Measurements from ENCODE around the gene JARID2.
A peak's percentile ranks its signal among the peaks of the same experiment; 100 is the strongest.

Gene JARID2

GRCh38 chr6:15502446-15503345 lies 256.8 kb downstream of the JARID2 start:
- TF ChIP-seq JUND (IDR thresholded peaks at IDR 0.05; ENCODE audit: low read depth) = no peak
- DNase-seq (ENCODE audit: low read depth in 1 of 2, low spot score in 1 of 2) = no peak
- in situ Hi-C loops (cut with HindIII; ENCODE audit: low pct_unique_long_range_greater_than_20kb, low sequenced_read_pairs) = no loop called here

- no peak for DNase-seq (ENCODE audit: low read depth in 1 of 2, low spot score in 1 of 2)
- in situ Hi-C loops (cut with HindIII; ENCODE audit: low pct_unique_long_range_greater_than_20kb, low sequenced_read_pairs) = no loop called here
- TF ChIP-seq JUND (IDR thresholded peaks at IDR 0.05; ENCODE audit: low read depth) = no peak
These were observed 257.4 kb downstream of the JARID2 start for GRCh38 chr6:15503346-15503680.

GRCh38 chr6:15504040-15504495 lies 258.2 kb downstream of the JARID2 start:
- DNase-seq (ENCODE audit: low read depth in 1 of 2, low spot score in 1 of 2) = no peak
- no peak for TF ChIP-seq JUND (IDR thresholded peaks at IDR 0.05; ENCODE audit: low read depth)
- in situ Hi-C loops (cut with HindIII; ENCODE audit: low pct_unique_long_range_greater_than_20kb, low sequenced_read_pairs) = no loop called here

- no peak for TF ChIP-seq JUND (IDR thresholded peaks at IDR 0.05; ENCODE audit: low read depth)
- DNase-seq (ENCODE audit: low read depth in 1 of 2, low spot score in 1 of 2) = peak in 1 of 2 experiments; percentile 18
- in situ Hi-C loops (cut with HindIII; ENCODE audit: low pct_unique_long_range_greater_than_20kb, low sequenced_read_pairs) = no loop called here
These were observed 258.9 kb downstream of the JARID2 start for GRCh38 chr6:15504581-15505350.

- TF ChIP-seq JUND (IDR thresholded peaks at IDR 0.05; ENCODE audit: low read depth) = no peak
These were observed 259.6 kb downstream of the JARID2 start for GRCh38 chr6:15505463-15505918.

GRCh38 chr6:15506066-15506465 lies 260.2 kb downstream of the JARID2 start:
- in situ Hi-C loops (cut with HindIII; ENCODE audit: low pct_unique_long_range_greater_than_20kb, low sequenced_read_pairs) = no loop called here
- no peak for DNase-seq (ENCODE audit: low read depth in 1 of 2, low spot score in 1 of 2)
- TF ChIP-seq JUND (IDR thresholded peaks at IDR 0.05; ENCODE audit: low read depth) = no peak

More at GRCh38 chr6:15505463-15505918, 259.6 kb downstream of the JARID2 start:
- DNase-seq (ENCODE audit: low read depth in 1 of 2, low spot score in 1 of 2) = no peak
- in situ Hi-C loops (cut with HindIII; ENCODE audit: low pct_unique_long_range_greater_than_20kb, low sequenced_read_pairs) = no loop called here

- in situ Hi-C loops (cut with HindIII; ENCODE audit: low pct_unique_long_range_greater_than_20kb, low sequenced_read_pairs) = no loop called here
These were observed 261.4 kb downstream of the JARID2 start for GRCh38 chr6:15507221-15507620.

GRCh38 chr6:15507746-15508145 lies 261.9 kb downstream of the JARID2 start:
- no peak for DNase-seq (ENCODE audit: low read depth in 1 of 2, low spot score in 1 of 2)
- no peak for TF ChIP-seq JUND (IDR thresholded peaks at IDR 0.05; ENCODE audit: low read depth)
- in situ Hi-C loops (cut with HindIII; ENCODE audit: low pct_unique_long_range_greater_than_20kb, low sequenced_read_pairs) = no loop called here

More at GRCh38 chr6:15507221-15507620, 261.4 kb downstream of the JARID2 start:
- no peak for DNase-seq (ENCODE audit: low read depth in 1 of 2, low spot score in 1 of 2)
- no peak for TF ChIP-seq JUND (IDR thresholded peaks at IDR 0.05; ENCODE audit: low read depth)

- TF ChIP-seq JUND (IDR thresholded peaks at IDR 0.05; ENCODE audit: low read depth) = no peak
- in situ Hi-C loops (cut with HindIII; ENCODE audit: low pct_unique_long_range_greater_than_20kb, low sequenced_read_pairs) = no loop called here
- no peak for DNase-seq (ENCODE audit: low read depth in 1 of 2, low spot score in 1 of 2)
These were observed 262.6 kb downstream of the JARID2 start for GRCh38 chr6:15508441-15508871.

GRCh38 chr6:15508931-15509330 lies 263.1 kb downstream of the JARID2 start:
- no peak for DNase-seq (ENCODE audit: low read depth in 1 of 2, low spot score in 1 of 2)
- in situ Hi-C loops (cut with HindIII; ENCODE audit: low pct_unique_long_range_greater_than_20kb, low sequenced_read_pairs) = no loop called here
- TF ChIP-seq JUND (IDR thresholded peaks at IDR 0.05; ENCODE audit: low read depth) = no peak

- TF ChIP-seq JUND (IDR thresholded peaks at IDR 0.05; ENCODE audit: low read depth) = no peak
- in situ Hi-C loops (cut with HindIII; ENCODE audit: low pct_unique_long_range_greater_than_20kb, low sequenced_read_pairs) = no loop called here
- DNase-seq (ENCODE audit: low read depth in 1 of 2, low spot score in 1 of 2) = no peak
These were observed 263.6 kb downstream of the JARID2 start for GRCh38 chr6:15509335-15509933.

- no peak for DNase-seq (ENCODE audit: low read depth in 1 of 2, low spot score in 1 of 2)
- TF ChIP-seq JUND (IDR thresholded peaks at IDR 0.05; ENCODE audit: low read depth) = no peak
- in situ Hi-C loops (cut with HindIII; ENCODE audit: low pct_unique_long_range_greater_than_20kb, low sequenced_read_pairs) = no loop called here
These were observed 264.3 kb downstream of the JARID2 start for GRCh38 chr6:15510121-15510520.

Data from T47D (cell line).